ENCODE data around the gene ADGRV1. TPM values are rescaled to one million over a fixed set of nuclear protein-coding genes. Genes with fewer than 3 reads are reported as not detected.
A peak's percentile ranks its signal among the peaks of the same experiment; 100 is the strongest.
"Not testable (repeated sequence)": the region's sequence is repeated elsewhere in the genome, so short reads cannot be mapped to it uniquely, and the experiment has no call there.

ADGRV1 gene
- polyA plus RNA-seq, 2 of the 4 experiments (the other 2 are of a cell fraction): 0.70 to 3.7 TPM

DNA sequence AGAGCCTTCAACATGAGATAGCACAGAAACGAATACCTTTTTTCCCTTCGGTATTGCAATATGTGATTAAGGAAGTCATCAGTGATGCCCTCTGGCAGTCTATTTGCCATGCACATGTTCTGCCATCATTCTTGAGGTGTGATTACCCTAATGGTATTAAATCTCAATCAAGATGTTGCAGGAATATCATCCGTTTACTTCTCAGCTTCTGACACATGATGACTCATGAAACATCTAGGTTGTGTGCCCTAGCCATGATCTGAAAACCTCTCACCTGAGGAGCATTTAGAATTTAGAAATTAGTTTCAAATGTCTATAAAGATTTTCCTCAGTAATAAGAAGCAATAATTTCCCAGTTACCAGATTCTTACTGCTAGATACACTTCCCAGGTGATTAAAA is 209.1 kb downstream of the ADGRV1 start:
- ATAC-seq: no peak
- H3K4me3 ChIP-seq: no peak overlapping the region
- no peak for DNase-seq (ENCODE audit: low read depth in 1 of 2, low spot score in 1 of 2)
- H3K9me3 ChIP-seq: no peaks in the 10 kb centered on the region
- H3K27ac ChIP-seq: no peak overlapping the region
- peak; percentile 36 for FAIRE-seq
- TF ChIP-seq, protein P1, sequence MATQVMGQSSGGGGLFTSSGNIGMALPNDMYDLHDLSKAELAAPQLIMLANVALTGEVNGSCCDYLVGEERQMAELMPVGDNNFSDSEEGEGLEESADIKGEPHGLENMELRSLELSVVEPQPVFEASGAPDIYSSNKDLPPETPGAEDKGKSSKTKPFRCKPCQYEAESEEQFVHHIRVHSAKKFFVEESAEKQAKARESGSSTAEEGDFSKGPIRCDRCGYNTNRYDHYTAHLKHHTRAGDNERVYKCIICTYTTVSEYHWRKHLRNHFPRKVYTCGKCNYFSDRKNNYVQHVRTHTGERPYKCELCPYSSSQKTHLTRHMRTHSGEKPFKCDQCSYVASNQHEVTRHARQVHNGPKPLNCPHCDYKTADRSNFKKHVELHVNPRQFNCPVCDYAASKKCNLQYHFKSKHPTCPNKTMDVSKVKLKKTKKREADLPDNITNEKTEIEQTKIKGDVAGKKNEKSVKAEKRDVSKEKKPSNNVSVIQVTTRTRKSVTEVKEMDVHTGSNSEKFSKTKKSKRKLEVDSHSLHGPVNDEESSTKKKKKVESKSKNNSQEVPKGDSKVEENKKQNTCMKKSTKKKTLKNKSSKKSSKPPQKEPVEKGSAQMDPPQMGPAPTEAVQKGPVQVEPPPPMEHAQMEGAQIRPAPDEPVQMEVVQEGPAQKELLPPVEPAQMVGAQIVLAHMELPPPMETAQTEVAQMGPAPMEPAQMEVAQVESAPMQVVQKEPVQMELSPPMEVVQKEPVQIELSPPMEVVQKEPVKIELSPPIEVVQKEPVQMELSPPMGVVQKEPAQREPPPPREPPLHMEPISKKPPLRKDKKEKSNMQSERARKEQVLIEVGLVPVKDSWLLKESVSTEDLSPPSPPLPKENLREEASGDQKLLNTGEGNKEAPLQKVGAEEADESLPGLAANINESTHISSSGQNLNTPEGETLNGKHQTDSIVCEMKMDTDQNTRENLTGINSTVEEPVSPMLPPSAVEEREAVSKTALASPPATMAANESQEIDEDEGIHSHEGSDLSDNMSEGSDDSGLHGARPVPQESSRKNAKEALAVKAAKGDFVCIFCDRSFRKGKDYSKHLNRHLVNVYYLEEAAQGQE (IDR thresholded peaks at IDR 0.05): no peak
- no peak for TF ChIP-seq TP53 (CRISPR knock-in tag; IDR thresholded peaks at IDR 0.05)
- no peak for TF ChIP-seq RARB (CRISPR knock-in tag; IDR thresholded peaks at IDR 0.05)
- ChIA-PET CTCF (interaction anchor here (0.6 to 0.7 kb wide), 3 partner anchors 79 to 833 kb away, joined by 3 to 4 read pairs (median 3); no protein-coding TSS in a partner anchor), POLR2A (no interaction called here)
- H3K4me2 ChIP-seq: no peak overlapping the region
- H3K4me1 ChIP-seq: no peaks in the 10 kb centered on the region
- 39% methylated on average over 3 of the region's 3 CpGs for WGBS (ENCODE audit: missing lambda C conversion rate)

DNA sequence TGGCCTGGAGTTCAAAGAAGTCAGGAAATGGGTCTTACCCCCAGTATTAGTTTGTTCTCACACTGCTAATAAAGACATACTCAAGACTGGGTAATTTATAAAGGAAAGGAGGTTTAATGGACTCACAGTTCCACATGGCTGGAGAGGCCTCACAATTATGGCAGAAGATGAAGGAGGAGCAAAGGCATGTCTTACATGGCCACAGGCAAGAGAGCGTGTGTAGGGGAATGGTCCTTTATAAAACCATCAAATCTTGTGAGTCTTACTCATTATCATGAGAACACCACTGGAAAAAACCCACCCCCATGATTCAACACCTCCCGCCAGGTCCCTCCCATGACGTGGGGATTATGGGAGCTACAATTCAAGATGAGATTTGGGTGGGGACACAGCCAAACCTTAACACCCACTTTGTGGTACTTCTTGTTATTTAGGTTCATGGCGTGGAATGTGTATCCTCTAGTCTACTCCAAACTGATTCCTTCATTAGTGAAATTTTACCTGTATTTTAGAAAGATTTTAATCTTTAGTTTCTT is 211.5 kb downstream of the ADGRV1 start:
- FAIRE-seq; DNase-seq (ENCODE audit: low read depth in 1 of 2, low spot score in 1 of 2); CTCF ChIA-PET; H3K4me1 ChIP-seq; H3K9me3 ChIP-seq; POLR2A ChIA-PET; H3K27ac ChIP-seq; ATAC-seq; H3K4me3 ChIP-seq; H3K4me2 ChIP-seq: not testable (repeated sequence)
- 26% methylated on average over 4 of the region's 4 CpGs for WGBS (ENCODE audit: missing lambda C conversion rate)

DNA sequence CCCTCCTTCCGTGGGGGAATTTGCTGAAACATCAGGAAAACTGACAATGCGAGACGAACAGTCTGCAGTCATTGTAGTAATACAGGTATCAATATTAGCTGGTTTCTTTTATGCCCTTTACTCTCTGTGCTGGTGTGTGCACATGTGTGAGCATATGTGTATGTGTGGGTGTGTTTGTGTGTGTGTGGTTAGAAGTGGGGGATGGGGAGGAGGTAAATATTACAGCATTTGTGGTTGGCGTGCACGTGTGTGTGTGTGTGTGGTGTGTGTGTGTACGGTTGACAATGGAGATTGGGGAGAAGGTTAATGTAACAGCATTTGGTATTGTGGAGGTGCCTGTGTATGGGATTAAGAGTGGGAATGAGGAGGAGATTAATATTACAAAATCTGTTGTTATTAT is 219.4 kb downstream of the ADGRV1 start:
- ATAC-seq (no peak), FAIRE-seq (no peak), DNase-seq (ENCODE audit: low read depth in 1 of 2, low spot score in 1 of 2) (no peak)
- H3K27ac ChIP-seq: no peak overlapping the region
- no peaks in the 10 kb centered on the region for H3K9me3 ChIP-seq
- TF ChIP-seq, protein P2, sequence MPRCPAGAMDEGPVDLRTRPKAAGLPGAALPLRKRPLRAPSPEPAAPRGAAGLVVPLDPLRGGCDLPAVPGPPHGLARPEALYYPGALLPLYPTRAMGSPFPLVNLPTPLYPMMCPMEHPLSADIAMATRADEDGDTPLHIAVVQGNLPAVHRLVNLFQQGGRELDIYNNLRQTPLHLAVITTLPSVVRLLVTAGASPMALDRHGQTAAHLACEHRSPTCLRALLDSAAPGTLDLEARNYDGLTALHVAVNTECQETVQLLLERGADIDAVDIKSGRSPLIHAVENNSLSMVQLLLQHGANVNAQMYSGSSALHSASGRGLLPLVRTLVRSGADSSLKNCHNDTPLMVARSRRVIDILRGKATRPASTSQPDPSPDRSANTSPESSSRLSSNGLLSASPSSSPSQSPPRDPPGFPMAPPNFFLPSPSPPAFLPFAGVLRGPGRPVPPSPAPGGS (IDR thresholded peaks at IDR 0.05): no peak
- TF ChIP-seq SREBF2 (IDR thresholded peaks at IDR 0.05): no peak
- no peak for TF ChIP-seq KDM1A (IDR thresholded peaks at IDR 0.05; ENCODE audit: low read depth)
- TF ChIP-seq MAFK (IDR thresholded peaks at IDR 0.05; ENCODE audit: partially characterized antibody): no peak
- no peak for TF ChIP-seq ZC3H11A (IDR thresholded peaks at IDR 0.05)
- no peak for TF ChIP-seq MYC (IDR thresholded peaks at IDR 0.05; ENCODE audit: borderline replicate concordance, low read length)
- TF ChIP-seq RAD21 (conservative IDR thresholded peaks at IDR 0.05 in 1 of 2, IDR thresholded peaks at IDR 0.05 in 1 of 2): no peak
- TF ChIP-seq, protein P3, sequence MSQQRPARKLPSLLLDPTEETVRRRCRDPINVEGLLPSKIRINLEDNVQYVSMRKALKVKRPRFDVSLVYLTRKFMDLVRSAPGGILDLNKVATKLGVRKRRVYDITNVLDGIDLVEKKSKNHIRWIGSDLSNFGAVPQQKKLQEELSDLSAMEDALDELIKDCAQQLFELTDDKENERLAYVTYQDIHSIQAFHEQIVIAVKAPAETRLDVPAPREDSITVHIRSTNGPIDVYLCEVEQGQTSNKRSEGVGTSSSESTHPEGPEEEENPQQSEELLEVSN (IDR thresholded peaks at IDR 0.05; ENCODE audit: borderline replicate concordance, low read depth): no peak
- CTCF ChIA-PET: interaction anchor here (1.3 kb wide), 2 partner anchors 13 to 338 kb away, joined by 3 read pairs; no protein-coding TSS in a partner anchor
- H3K4me2 ChIP-seq: no peak overlapping the region
- WGBS (ENCODE audit: missing lambda C conversion rate): 59% methylated on average over 6 of the region's 6 CpGs
- no peaks in the 10 kb centered on the region for H3K4me1 ChIP-seq
- no peak overlapping the region for H3K4me3 ChIP-seq
- POLR2A ChIA-PET: no interaction called here
